Measurements from ENCODE around the gene MMUT.
"Not testable (repeated sequence)": the region's sequence is repeated elsewhere in the genome, so short reads cannot be mapped to it uniquely, and the experiment has no call there.

Gene MMUT

GRCh38 chr6:49462927-49463611 lies at the start of gene MMUT, which contains the start of gene CENPQ:
MMUT (minus strand) TSS chr6:49463253; CDS start chr6:49459466, 3,787 bp downstream.
CENPQ (plus strand) TSS chr6:49463370; CDS start chr6:49470177, 6,807 bp downstream.
- DNase-seq, result peak; percentile 59

GRCh38 chr6:49509342-49509741 lies 46.3 kb upstream of the MMUT start:
- no peak for DNase-seq

- DNase-seq, result no peak
Observed at GRCh38 chr6:49506569-49507111, 43.6 kb upstream of the MMUT start.

GRCh38 chr6:49504666-49505065 lies 41.6 kb upstream of the MMUT start:
- DNase-seq, result no peak

GRCh38 chr6:49499623-49500022 lies 36.6 kb upstream of the MMUT start, which contains the start of gene GLYATL3:
GLYATL3 (plus strand) TSS chr6:49499923; CDS start chr6:49511991, 12,068 bp downstream.
- DNase-seq, result no peak

GRCh38 chr6:49499126-49499525 lies 36.1 kb upstream of the MMUT start:
- DNase-seq, result no peak

GRCh38 chr6:49497304-49497703 lies 34.3 kb upstream of the MMUT start:
- DNase-seq, result no peak

- no peak for DNase-seq
Observed at GRCh38 chr6:49490633-49491032, 27.6 kb upstream of the MMUT start.

GRCh38 chr6:49483380-49483779 lies 20.3 kb upstream of the MMUT start:
- not testable (repeated sequence) for DNase-seq

- DNase-seq, result not testable (repeated sequence)
Observed at GRCh38 chr6:49481846-49482245, 18.8 kb upstream of the MMUT start.

- DNase-seq, result no peak
Observed at GRCh38 chr6:49479308-49479970, 16.4 kb upstream of the MMUT start.

GRCh38 chr6:49476564-49476963 lies 13.5 kb upstream of the MMUT start:
- DNase-seq, result not testable (repeated sequence)

- no peak for DNase-seq
Observed at GRCh38 chr6:49468042-49468441, 5.0 kb upstream of the MMUT start.

- DNase-seq, result no peak
Observed at GRCh38 chr6:49464691-49465090, 1.6 kb upstream of the MMUT start.

- no peak for DNase-seq
Observed at GRCh38 chr6:49463612-49463967, 537 bp upstream of the MMUT start.

GRCh38 chr6:49462599-49462926 lies 490 bp downstream of the MMUT start:
- no peak for DNase-seq

- no peak for DNase-seq
Observed at GRCh38 chr6:49462071-49462470, 982 bp downstream of the MMUT start.

GRCh38 chr6:49457771-49458170 lies 5.3 kb downstream of the MMUT start:
- no peak for DNase-seq

GRCh38 chr6:49454787-49455709 lies 8.0 kb downstream of the MMUT start:
- no peak for DNase-seq

- no peak for DNase-seq
Observed at GRCh38 chr6:49453221-49453620, 9.8 kb downstream of the MMUT start.

GRCh38 chr6:49430866-49431265 lies 32.2 kb downstream of the MMUT start:
- DNase-seq, result no peak

GRCh38 chr6:49430187-49430586 lies 32.9 kb downstream of the MMUT start:
- no peak for DNase-seq

GRCh38 chr6:49423817-49424216 lies 39.2 kb downstream of the MMUT start:
- no peak for DNase-seq

All from NCI-H2107 (cell line).